Parathyroid adenoma (tissue), 2 donors: ENCODE data around the gene GM2A.
A peak's percentile ranks its signal among the peaks of the same experiment; 100 is the strongest.
"Not testable (repeated sequence)": the region's sequence is repeated elsewhere in the genome, so short reads cannot be mapped to it uniquely, and the experiment has no call there.

ENCODE experiments used
- H2AFZ ChIP-seq: fragments of 300-600 bp; sonication (generic); one replicate; pipeline ENCODE4 v1.7.0; 2017; ENCODE audit warnings: antibody characterized with exemption, mild to moderate bottlenecking
- H3K27ac ChIP-seq: fragments of 300-600 bp; sonication (generic); one replicate; pipeline ENCODE4 v1.7.0; 2017
- H3K27me3 ChIP-seq: fragments of 300-600 bp; sonication (generic); one replicate; pipeline ENCODE4 v1.7.0; 2017; ENCODE audit warnings: low read length; ENCODE audit not compliant: control insufficient read depth, insufficient read depth
- H3K36me3 ChIP-seq: fragments of 300-600 bp; sonication (generic); one replicate; pipeline ENCODE4 v1.7.0; 2017; ENCODE audit warnings: low read length; ENCODE audit not compliant: control insufficient read depth, insufficient read depth
- H3K4me1 ChIP-seq: fragments of 300-600 bp; sonication (generic); one replicate; pipeline ENCODE4 v1.7.0; 2017; ENCODE audit warnings: control low read depth
- H3K4me2 ChIP-seq: fragments of 300-600 bp; sonication (generic); one replicate; pipeline ENCODE4 v1.7.0; 2017; ENCODE audit warnings: low read length
- H3K4me3 ChIP-seq: fragments of 300-600 bp; sonication (generic); one replicate; pipeline ENCODE4 v1.7.0; 2017; ENCODE audit warnings: low read depth, low read length
- H3K79me2 ChIP-seq: fragments of 300-600 bp; sonication (generic); one replicate; pipeline ENCODE4 v1.7.0; 2017; ENCODE audit warnings: control low read depth
- H3K9ac ChIP-seq: fragments of 300-600 bp; sonication (generic); one replicate; pipeline ENCODE4 v1.7.0; 2017; ENCODE audit warnings: mild to moderate bottlenecking
- H3K9me3 ChIP-seq: fragments of 300-600 bp; sonication (generic); one replicate; pipeline ENCODE4 v1.7.0; 2017; ENCODE audit warnings: low read length; ENCODE audit not compliant: control insufficient read depth
- CTCF ChIP-seq: fragments of 300-600 bp; sonication (generic); IDR thresholded peaks from one replicate; pipeline ENCODE4 v1.7.0; 2017; ENCODE audit warnings: antibody characterized with exemption, mild to moderate bottlenecking
- donor health status: primary hyperparathyroidism.

The GM2A gene

GRCh38 chr5:151298063-151298855 lies 45.3 kb downstream of the GM2A start:
- H3K9ac ChIP-seq = no peak overlapping the region
- H3K79me2 ChIP-seq = no peaks in the 10 kb centered on the region
- H3K9me3 ChIP-seq = no peaks in the 10 kb centered on the region
- no peak overlapping the region for H3K27ac ChIP-seq
- H3K4me1 ChIP-seq = no peaks in the 10 kb centered on the region
- H3K4me3 ChIP-seq = no peak overlapping the region
- H3K27me3 ChIP-seq = no peaks in the 10 kb centered on the region
- H2AFZ ChIP-seq = no peak overlapping the region
- TF ChIP-seq CTCF = peak; percentile 71
- no peak overlapping the region for H3K4me2 ChIP-seq
- no peaks in the 10 kb centered on the region for H3K36me3 ChIP-seq

- no peak within 1 kb of the TSS for H3K4me2 ChIP-seq
- no peak for TF ChIP-seq CTCF
- H3K4me3 ChIP-seq = no peak within 1 kb of the TSS
- H3K36me3 ChIP-seq = no peaks in the 10 kb centered on the region
- H2AFZ ChIP-seq = no peak within 1 kb of the TSS
- H3K27ac ChIP-seq = no peak within 1 kb of the TSS
- no peaks in the 10 kb centered on the region for H3K79me2 ChIP-seq
- no peaks in the 10 kb centered on the region for H3K27me3 ChIP-seq
- no peaks in the 10 kb centered on the region for H3K4me1 ChIP-seq
- no peaks in the 10 kb centered on the region for H3K9me3 ChIP-seq
- H3K9ac ChIP-seq = no peak within 1 kb of the TSS
Measured at GRCh38 chr5:151303666-151304065, 50.7 kb downstream of the GM2A start, which contains the start of gene SLC36A3. SLC36A3 (minus strand) TSS chr5:151303766; CDS start chr5:151303354, 412 bp downstream.

- not testable (repeated sequence) for H3K79me2 ChIP-seq, H3K4me1 ChIP-seq, H3K36me3 ChIP-seq, H3K9ac ChIP-seq, H3K27ac ChIP-seq, H3K4me3 ChIP-seq, H3K9me3 ChIP-seq, H3K27me3 ChIP-seq, H3K4me2 ChIP-seq, H2AFZ ChIP-seq
Measured at GRCh38 chr5:151309266-151309665, 56.3 kb downstream of the GM2A start.

GRCh38 chr5:151309821-151310220 lies 56.8 kb downstream of the GM2A start:
- not testable (repeated sequence) for H3K4me1 ChIP-seq, H3K9me3 ChIP-seq, H3K27ac ChIP-seq, H3K79me2 ChIP-seq, H2AFZ ChIP-seq, H3K4me2 ChIP-seq, H3K9ac ChIP-seq, H3K27me3 ChIP-seq, H3K36me3 ChIP-seq, H3K4me3 ChIP-seq

- no peak overlapping the region for H3K27ac ChIP-seq
- no peak overlapping the region for H3K4me3 ChIP-seq
- no peak overlapping the region for H3K4me2 ChIP-seq
- no peak overlapping the region for H2AFZ ChIP-seq
- TF ChIP-seq CTCF = no peak
- no peaks in the 10 kb centered on the region for H3K27me3 ChIP-seq
- H3K36me3 ChIP-seq = no peaks in the 10 kb centered on the region
- no peaks in the 10 kb centered on the region for H3K79me2 ChIP-seq
- H3K9me3 ChIP-seq = no peaks in the 10 kb centered on the region
- no peak overlapping the region for H3K9ac ChIP-seq
- H3K4me1 ChIP-seq = no peaks in the 10 kb centered on the region
Measured at GRCh38 chr5:151310932-151311331, 57.9 kb downstream of the GM2A start.
